GM19193 (cell line): ENCODE measurements around the gene JAKMIP1.

Experiments
- POLR2A ChIP-seq: IDR thresholded peaks from 4 replicates; pipeline ENCODE4 v1.6.1; 2011; ENCODE audit not compliant: insufficient read depth, insufficient read length; ENCODE audit errors: extremely low read depth

Gene JAKMIP1

GRCh38 chr4:6198768-6199421 lies 1.5 kb downstream of the JAKMIP1 start:
- TF ChIP-seq POLR2A = no peak

- no peak for TF ChIP-seq POLR2A
Observed at GRCh38 chr4:6198278-6198677, 2.1 kb downstream of the JAKMIP1 start.

- no peak for TF ChIP-seq POLR2A
Observed at GRCh38 chr4:6197433-6198174, 2.7 kb downstream of the JAKMIP1 start.

GRCh38 chr4:6196871-6197270 lies 3.5 kb downstream of the JAKMIP1 start:
- TF ChIP-seq POLR2A = no peak

GRCh38 chr4:6196324-6196723 lies 4.0 kb downstream of the JAKMIP1 start:
- TF ChIP-seq POLR2A = no peak

- no peak for TF ChIP-seq POLR2A
Observed at GRCh38 chr4:6195602-6196319, 4.6 kb downstream of the JAKMIP1 start.

GRCh38 chr4:6194458-6195195 lies 5.7 kb downstream of the JAKMIP1 start:
- no peak for TF ChIP-seq POLR2A

- no peak for TF ChIP-seq POLR2A
Observed at GRCh38 chr4:6193399-6193798, 7.0 kb downstream of the JAKMIP1 start.

GRCh38 chr4:6192245-6192644 lies 8.1 kb downstream of the JAKMIP1 start:
- no peak for TF ChIP-seq POLR2A

- TF ChIP-seq POLR2A = no peak
Observed at GRCh38 chr4:6191448-6192130, 8.8 kb downstream of the JAKMIP1 start.

- TF ChIP-seq POLR2A = no peak
Observed at GRCh38 chr4:6190486-6190885, 9.9 kb downstream of the JAKMIP1 start.

- TF ChIP-seq POLR2A = no peak
Observed at GRCh38 chr4:6189511-6189910, 10.8 kb downstream of the JAKMIP1 start.

- TF ChIP-seq POLR2A = no peak
Observed at GRCh38 chr4:6188687-6189305, 11.6 kb downstream of the JAKMIP1 start.

GRCh38 chr4:6184169-6184568 lies 16.2 kb downstream of the JAKMIP1 start:
- no peak for TF ChIP-seq POLR2A
